ENCODE results near the gene DHRS3.
"Not testable (repeated sequence)": the region's sequence is repeated elsewhere in the genome, so short reads cannot be mapped to it uniquely, and the experiment has no call there.

DHRS3 gene

DNA sequence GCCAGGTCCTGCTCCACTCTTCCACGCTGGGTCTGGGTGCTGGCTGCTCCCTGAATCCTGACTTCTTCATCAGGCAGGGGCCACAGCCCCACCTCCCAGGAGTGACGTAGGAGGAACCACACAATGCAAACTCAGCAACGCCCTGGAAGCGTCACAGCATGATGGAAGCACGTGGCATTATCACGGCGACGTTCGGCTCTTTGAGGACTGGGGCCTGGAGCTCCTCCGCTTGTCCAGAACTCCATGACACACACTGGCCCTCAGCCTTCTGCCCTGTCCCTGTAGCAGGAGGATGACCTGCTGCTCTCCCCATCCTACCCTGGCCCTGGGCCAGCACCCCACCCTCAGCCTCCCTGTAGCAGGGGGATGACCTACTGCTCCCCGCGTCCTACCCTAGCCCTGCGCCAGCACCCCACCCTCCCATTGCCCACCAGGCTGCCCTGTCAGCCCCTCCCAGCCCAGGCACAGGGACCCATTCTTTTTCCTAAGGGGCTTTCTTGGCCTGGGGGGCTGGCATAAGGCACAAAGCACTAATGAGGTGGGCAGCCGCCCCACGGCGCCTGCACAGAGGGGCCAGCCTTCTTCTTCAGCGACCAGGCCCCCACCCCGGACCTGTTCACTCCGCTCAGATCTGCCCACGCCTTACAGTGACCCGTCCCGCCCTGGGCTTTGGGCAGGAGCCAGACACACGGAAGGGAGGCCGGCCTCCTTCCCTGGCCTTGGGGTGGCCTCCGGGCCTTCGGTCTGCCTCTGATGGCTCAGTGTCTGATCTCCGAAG lies 65.7 kb downstream of the DHRS3 start:
- DNase-seq: no peak

GRCh38 chr1:12551584-12551983 lies 66.4 kb downstream of the DHRS3 start:
- no peak for DNase-seq

GRCh38 chr1:12549460-12550349 lies 68.3 kb downstream of the DHRS3 start:
- no peak for DNase-seq

GRCh38 chr1:12548973-12549459 lies 69.0 kb downstream of the DHRS3 start:
- DNase-seq: no peak

- no peak for DNase-seq
Observed at GRCh38 chr1:12548279-12548972, 69.6 kb downstream of the DHRS3 start.

DNA sequence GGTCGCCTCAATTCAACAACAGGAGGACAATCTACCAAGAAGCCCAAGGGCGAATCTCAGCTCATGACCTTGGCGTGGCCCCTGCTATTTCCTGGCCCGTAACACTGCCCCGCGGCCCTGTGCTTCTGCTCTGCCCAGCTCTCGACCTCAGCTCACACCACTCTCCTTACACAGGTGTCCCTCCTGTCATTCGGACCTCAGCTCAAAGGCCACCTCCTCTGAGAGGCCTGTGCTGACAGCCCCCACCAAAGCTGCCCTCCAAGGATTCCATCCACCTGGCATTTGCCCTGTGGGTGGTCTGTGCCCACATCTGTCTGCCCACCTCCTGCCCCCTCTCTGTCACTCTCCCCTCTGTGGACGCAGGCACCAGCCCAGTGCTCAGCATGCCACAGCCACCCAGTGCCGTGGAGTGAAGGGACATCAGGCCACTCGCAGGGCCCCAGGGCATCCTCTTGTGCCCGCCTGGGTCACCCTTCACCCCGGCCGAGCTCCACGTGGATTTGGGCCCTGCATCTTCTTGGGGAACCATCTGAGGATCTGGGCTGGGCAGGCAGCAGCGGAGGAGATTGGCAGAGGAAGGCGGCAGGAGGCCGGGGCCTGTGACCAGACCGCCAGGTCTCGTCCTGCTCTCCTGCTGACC lies 70.3 kb downstream of the DHRS3 start:
- DNase-seq: no peak

DNA sequence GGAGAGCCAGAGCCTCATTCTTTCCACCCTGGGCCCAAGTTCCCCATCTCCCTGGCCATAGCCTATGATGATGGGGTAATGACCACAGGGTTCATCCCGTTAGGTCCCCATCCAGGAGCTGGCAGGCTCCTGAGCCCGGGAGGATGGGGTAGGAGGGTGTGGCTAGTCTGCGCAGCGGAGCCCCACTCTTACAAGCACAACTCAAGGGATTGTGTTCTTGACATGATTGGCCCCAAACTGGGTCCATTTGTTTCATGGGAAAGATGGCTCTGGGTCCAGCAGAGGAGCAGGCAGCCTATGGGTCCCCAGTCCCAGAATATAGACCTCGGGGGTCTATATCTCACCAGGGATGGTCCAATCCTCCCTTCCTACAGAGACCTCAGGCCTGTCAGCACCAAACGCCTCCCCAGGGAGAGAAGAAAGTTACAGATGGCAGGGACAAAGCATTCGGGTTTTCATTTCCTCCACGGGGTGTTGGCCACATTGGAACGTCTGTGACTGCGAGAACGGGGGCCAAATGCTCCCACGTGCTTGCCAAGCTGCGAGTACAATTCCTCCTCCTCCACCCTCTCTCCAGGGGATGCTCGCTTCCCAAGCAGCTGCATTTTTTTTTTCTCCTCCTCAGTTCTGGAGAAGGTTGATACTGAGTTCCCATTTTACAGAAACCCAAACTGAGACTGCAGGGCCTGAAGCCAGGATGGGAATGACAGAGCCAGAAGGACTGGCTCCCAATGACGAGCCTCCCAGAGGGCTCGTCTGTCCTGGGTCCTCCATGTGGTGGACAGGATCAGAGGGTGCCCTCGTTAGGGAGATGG lies 71.0 kb downstream of the DHRS3 start:
- no peak for DNase-seq

DNA sequence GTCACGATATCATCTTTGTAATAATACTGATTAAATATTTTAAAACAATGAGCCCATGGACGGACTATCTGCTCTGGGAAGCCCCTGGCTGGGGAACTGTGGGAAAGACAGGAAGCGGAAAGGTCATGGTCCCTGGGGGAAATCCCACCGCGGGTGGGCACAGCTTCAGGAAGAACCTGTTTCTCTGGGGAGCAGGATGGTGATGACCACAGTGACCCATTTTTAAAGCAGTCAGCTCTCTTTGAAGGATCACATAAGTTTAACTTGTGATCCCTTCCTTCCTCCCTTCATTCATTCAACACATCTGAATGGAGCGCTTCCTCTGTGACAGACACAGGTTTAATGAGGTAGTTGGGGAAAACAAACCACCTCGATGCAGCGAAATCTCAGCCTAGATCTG lies 73.0 kb downstream of the DHRS3 start:
- DNase-seq: no peak

- DNase-seq: no peak
Observed at GRCh38 chr1:12544357-12544756, 73.7 kb downstream of the DHRS3 start.

DNA sequence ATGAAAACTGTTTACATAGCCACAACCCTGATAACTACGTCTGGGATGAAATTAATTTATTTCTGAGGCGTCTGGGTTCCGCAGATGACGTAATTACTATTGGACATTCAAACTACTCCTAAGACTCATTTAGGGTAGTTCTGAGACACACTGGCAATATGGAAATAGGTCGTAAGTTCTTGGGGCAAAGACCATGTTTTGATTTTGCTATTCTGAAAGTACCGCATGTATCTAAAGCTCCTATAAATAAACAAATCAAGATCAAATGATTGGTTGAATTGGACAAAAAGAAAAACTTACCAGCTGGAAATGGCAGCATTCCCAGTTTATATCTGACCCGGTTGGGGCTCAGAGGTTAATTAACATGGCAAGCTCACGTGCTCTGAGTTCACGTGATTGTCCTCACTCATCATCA lies 74.3 kb downstream of the DHRS3 start:
- DNase-seq: no peak

DNA sequence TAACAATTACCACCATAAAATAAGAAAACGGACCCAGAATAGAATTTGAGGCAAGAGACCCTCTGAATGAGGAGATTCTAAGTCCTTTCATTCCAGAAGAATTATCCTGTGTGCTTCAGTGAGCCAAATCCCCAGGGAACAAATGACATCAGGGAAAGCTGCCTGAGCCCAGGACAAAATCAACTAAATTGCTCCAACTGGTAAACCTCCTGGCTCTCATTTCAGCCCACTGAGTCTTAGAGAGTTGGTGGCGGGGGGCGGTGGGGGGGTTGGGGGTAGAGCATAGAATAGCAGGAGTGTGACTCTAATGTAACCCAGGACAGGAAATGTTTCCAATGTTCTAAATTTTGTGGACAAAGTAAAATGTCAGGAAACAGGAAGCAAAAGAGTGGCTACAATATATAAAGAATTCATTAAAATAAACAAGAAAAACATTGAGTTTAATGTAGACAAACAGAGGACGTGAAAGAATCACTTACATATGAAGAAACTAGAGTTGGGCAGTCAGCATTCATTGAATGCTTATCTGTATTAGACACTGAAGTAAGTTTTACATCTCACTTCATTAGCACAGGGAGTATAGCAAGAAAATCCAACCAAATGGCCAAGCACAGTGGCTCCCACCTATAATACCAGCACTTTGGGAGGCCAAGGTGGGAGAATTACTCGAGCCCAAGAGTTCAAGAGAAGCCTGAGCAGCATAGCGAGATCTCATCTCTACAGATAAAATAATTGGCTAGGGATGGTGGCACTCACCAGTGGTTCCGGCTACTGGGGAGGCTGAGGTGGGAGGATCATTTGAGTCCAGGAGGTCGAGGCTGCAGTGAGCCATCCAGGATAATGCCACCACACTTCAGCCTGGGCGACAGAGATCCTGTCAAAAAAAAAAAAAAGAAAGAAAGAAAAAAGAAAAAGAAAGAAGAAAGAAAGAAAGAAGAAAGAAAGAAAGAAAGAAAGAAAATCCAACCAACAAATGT lies 75.1 kb downstream of the DHRS3 start:
- no peak for DNase-seq

GRCh38 chr1:12542138-12542465 lies 75.9 kb downstream of the DHRS3 start:
- no peak for DNase-seq

- no peak for DNase-seq
Observed at GRCh38 chr1:12541274-12542137, 76.5 kb downstream of the DHRS3 start.

GRCh38 chr1:12540580-12541273 lies 77.3 kb downstream of the DHRS3 start:
- no peak for DNase-seq

DNA sequence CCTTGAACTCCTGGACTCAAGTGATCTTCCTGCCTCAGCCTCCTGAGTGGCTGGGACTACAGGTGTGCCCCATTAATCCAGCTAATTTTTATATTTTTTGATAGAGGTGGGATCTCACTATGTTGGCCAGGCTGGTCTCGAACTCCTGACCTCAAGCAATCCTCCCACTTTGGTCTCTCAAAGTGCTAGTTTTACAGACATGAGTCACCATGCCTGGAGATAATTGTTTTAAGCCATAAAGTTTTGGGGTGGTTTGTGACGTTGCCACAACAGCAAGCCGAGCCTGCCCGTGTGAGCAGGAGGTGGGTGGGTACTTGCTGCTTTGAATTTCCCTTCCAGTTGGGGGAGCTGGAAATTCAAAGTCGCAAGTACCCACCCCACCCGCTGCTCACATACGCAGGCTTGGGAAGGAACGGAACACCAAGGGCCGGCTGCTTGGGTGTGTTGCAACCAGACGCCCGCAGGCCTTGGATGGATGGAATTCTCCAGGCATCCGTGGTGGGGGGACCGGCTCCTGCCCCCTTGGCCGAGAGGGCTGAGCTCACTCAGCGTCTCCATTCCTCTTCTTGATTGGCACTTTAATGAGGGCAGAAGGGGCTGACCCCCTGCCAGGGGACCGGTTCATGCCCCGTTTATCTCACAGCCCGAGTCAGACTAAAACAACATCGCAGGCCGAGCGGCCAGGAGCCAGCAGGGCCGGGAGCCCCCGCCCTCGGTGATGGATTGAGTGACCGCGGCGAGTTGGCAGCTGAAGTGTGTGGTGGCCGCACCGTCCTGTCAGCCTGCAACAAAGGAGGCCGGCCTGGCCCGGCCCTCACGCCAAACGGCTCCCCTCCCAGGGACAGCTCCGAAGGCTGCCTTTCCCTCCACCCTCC lies 78.1 kb downstream of the DHRS3 start:
- DNase-seq: no peak

- no peak for DNase-seq
Observed at GRCh38 chr1:12539320-12539704, 78.7 kb downstream of the DHRS3 start.

GRCh38 chr1:12538536-12538935 lies 79.5 kb downstream of the DHRS3 start:
- not testable (repeated sequence) for DNase-seq

- no peak for DNase-seq
Observed at GRCh38 chr1:12537906-12538461, 80.0 kb downstream of the DHRS3 start.

All from CD4-positive, alpha-beta T cell treated with Interleukin-12 subunit alpha and Interleukin-12 subunit beta, for 1 hour (primary cell).